Measurements from ENCODE around the gene EPO. TPM values are rescaled to one million over a fixed set of nuclear protein-coding genes. Genes with fewer than 3 reads are reported as not detected.

EPO gene
- total and polyA plus RNA-seq, 2 of the 8 experiments (the other 6 are each of a cell fraction or from before 2014, with no cell fraction given) = 0.42 to 0.95 TPM

GRCh38 chr7:100768784-100769183 is 48.5 kb downstream of the EPO start:
- no peaks in the 10 kb centered on the region for H3K79me1 ChIP-seq (ENCODE audit: low read depth, low read length)
- FAIRE-seq (no peak), DNase-seq (ENCODE audit: low read depth in 1 of 2, low spot score in 2 of 2) (no peak)
- H3K4me3 ChIP-seq (ENCODE audit: extremely low read depth in 1 of 4, insufficient read depth in 2 of 4, low read depth in 3 of 4, low read length in 4 of 4) = no peak overlapping the region
- no peak overlapping the region for H4K5ac ChIP-seq (ENCODE audit: insufficient read length, low read depth, low read length)
- H3K56ac ChIP-seq (replicated peaks; ENCODE audit: insufficient read length, low read depth, low read length) = no peak overlapping the region
- no peak overlapping the region for H4K91ac ChIP-seq (replicated peaks; ENCODE audit: insufficient read length, low read length)
- H4K20me1 ChIP-seq (replicated peaks in 1 of 2; ENCODE audit: control insufficient read depth in 1 of 2, insufficient read depth in 2 of 2, low read length in 2 of 2) = no peaks in the 10 kb centered on the region
- H3K4ac ChIP-seq (replicated peaks; ENCODE audit: insufficient read length, low read depth, low read length) = no peak overlapping the region
- H4K8ac ChIP-seq (ENCODE audit: extremely low read depth, insufficient read depth, low read length) = no peak overlapping the region
- no peak overlapping the region for H2BK20ac ChIP-seq (ENCODE audit: low read length)
- CTCF ChIA-PET (ENCODE audit: partially characterized antibody) = interaction anchor here (0.8 to 3.8 kb wide), 5 partner anchors 19 to 101 kb away, joined by 3 to 12 read pairs (median 5); no protein-coding TSS in a partner anchor
- H2BK12ac ChIP-seq (ENCODE audit: low read depth, low read length) = no peak overlapping the region
- POLR2A ChIA-PET (ENCODE audit: partially characterized antibody) = interaction anchor here (0.5 to 1.2 kb wide), 3 partner anchors 13 to 68 kb away, joined by 3 to 4 read pairs (median 4); no protein-coding TSS in a partner anchor
- no peak overlapping the region for H3K14ac ChIP-seq (ENCODE audit: insufficient read length)
- no peak overlapping the region for H3K23ac ChIP-seq (ENCODE audit: insufficient read length)
- H2AK5ac ChIP-seq (ENCODE audit: low read depth, low read length) = no peak overlapping the region
- no peak overlapping the region for H2BK15ac ChIP-seq (ENCODE audit: low read length)
- H3K23me2 ChIP-seq (ENCODE audit: low read depth, low read length) = 0 out of 2 replicates have a peak, but pooled peaks cover under 1% of the 10 kb centered on the region
- H3K27ac ChIP-seq (ENCODE audit: low read depth, low read length) = no peak overlapping the region
- 94% methylated on average over 7 of the region's 7 CpGs; no CpG with 5 or more reads in 1 of the 2 experiments for WGBS, 2 experiments (ENCODE audit: extremely low coverage in 1 of 2, insufficient coverage in 1 of 2, insufficient read length in 1 of 2, insufficient replicate concordance in 2 of 2, low coverage in 1 of 2, low lambda C conversion rate in 2 of 2, missing lambda C conversion rate in 1 of 2)
- H3K9me3 ChIP-seq (ENCODE audit: insufficient read depth in 2 of 2, low read depth in 1 of 2, low read length in 1 of 2) = no peaks in the 10 kb centered on the region; a peak in 1 of 4 replicates
- H3K4me2 ChIP-seq (ENCODE audit: insufficient read depth in 1 of 2, low read depth in 2 of 2, low read length in 2 of 2) = no peak overlapping the region
- H3K36me3 ChIP-seq (ENCODE audit: control insufficient read depth in 2 of 4, insufficient read depth in 4 of 4, low read length in 3 of 4) = no peaks in the 10 kb centered on the region
- no peaks in the 10 kb centered on the region; a peak in 1 of 7 replicates for H3K27me3 ChIP-seq (replicated peaks in 1 of 4; ENCODE audit: control insufficient read depth in 3 of 4, extremely low read depth in 1 of 4, insufficient read depth in 3 of 4, low read length in 3 of 4)
- no peak overlapping the region for H2AFZ ChIP-seq (ENCODE audit: low read length)
- H2BK5ac ChIP-seq (ENCODE audit: low read depth, low read length) = no peak overlapping the region
- H3K79me2 ChIP-seq (ENCODE audit: control insufficient read depth in 1 of 2, insufficient read depth in 2 of 2, low read length in 2 of 2) = no peaks in the 10 kb centered on the region
- no peak overlapping the region for H3K9ac ChIP-seq (replicated peaks in 1 of 4; ENCODE audit: extremely low read depth in 1 of 4, low read depth in 3 of 4, low read length in 3 of 4)
- H2BK120ac ChIP-seq (replicated peaks; ENCODE audit: low read depth, low read length) = no peak overlapping the region
- TF ChIP-seq POU5F1 (IDR thresholded peaks at IDR 0.05; ENCODE audit: low read depth, low read length) (no peak), SRF (IDR thresholded peaks at IDR 0.05; ENCODE audit: low read depth, low read length) (no peak), TBP (IDR thresholded peaks at IDR 0.05; ENCODE audit: low read depth, low read length) (no peak), GTF2F1 (IDR thresholded peaks at IDR 0.05; ENCODE audit: borderline replicate concordance, low read depth, low read length) (no peak), SP2 (IDR thresholded peaks at IDR 0.05; ENCODE audit: low read length) (no peak), E2F6 (IDR thresholded peaks at IDR 0.05) (no peak), TEAD4 (IDR thresholded peaks at IDR 0.05; ENCODE audit: low read depth, low read length) (no peak), MAFK (IDR thresholded peaks at IDR 0.05; ENCODE audit: low read depth, low read length) (no peak), ASH2L (IDR thresholded peaks at IDR 0.05; ENCODE audit: low read length) (no peak)
- peaks cover 0 to 2% (median 0%) of the 10 kb centered on the region in 4 experiments; a peak in 3 of 7 replicates for H3K4me1 ChIP-seq (replicated peaks in 1 of 4; ENCODE audit: control insufficient read depth in 3 of 4, insufficient read depth in 4 of 4, low read length in 3 of 4)
- no peak overlapping the region for H3K18ac ChIP-seq (ENCODE audit: extremely low read depth, low read length)

Measured in H1 (cell line).